ENCODE measurements around the gene CBX5.

DNA sequence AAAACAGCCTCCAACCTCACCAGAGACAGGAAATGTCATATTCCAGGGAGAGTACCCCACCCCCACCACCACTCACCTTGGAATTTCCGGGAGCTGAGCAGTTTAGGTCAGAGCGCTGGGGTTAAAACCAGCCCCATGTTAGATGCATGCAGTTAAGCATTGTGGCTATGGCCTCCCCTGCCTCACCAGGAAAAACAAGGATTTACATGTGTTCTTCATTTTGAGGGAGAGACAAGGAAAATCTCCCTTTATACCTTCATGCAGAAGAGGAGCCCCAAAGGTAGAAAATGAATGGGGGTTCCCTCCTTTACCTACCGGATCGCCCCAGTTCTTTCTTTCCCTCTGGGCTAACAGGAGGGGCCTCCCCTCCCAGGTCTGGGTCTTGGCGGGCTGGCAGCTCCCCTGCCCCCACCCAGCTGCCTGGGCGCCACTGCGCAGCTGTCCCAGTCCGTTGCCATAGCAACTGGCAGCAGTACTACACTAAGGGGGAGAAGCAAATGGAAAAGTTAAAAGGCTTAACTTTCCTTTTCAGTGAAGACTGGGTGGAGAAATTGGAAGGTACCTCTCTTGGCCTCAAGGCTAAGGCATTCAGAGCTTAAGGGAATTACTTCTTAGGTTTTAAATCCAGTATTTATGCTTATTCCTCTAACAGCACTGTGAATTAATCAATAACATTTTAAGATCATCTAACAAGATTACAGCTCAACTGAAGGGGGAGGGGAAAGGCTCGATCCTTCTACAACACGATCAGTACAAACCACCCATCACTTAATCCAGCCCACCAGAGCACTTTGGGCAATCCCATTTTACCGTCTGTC lies 20.5 kb downstream of the CBX5 start:
- TF ChIP-seq, protein P1, sequence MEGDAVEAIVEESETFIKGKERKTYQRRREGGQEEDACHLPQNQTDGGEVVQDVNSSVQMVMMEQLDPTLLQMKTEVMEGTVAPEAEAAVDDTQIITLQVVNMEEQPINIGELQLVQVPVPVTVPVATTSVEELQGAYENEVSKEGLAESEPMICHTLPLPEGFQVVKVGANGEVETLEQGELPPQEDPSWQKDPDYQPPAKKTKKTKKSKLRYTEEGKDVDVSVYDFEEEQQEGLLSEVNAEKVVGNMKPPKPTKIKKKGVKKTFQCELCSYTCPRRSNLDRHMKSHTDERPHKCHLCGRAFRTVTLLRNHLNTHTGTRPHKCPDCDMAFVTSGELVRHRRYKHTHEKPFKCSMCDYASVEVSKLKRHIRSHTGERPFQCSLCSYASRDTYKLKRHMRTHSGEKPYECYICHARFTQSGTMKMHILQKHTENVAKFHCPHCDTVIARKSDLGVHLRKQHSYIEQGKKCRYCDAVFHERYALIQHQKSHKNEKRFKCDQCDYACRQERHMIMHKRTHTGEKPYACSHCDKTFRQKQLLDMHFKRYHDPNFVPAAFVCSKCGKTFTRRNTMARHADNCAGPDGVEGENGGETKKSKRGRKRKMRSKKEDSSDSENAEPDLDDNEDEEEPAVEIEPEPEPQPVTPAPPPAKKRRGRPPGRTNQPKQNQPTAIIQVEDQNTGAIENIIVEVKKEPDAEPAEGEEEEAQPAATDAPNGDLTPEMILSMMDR (IDR thresholded peaks at IDR 0.05): peak in 1 of 4 experiments; percentile 18
- TF ChIP-seq EP300 (IDR thresholded peaks at IDR 0.05): no peak

All from gastroesophageal sphincter (tissue), 3 donors.